Psoas muscle (tissue), 8 donors: Measurements from ENCODE around the gene PRKCA. TPM values are rescaled to one million over a fixed set of nuclear protein-coding genes. Genes with fewer than 3 reads are reported as not detected.

Experiments
- ATAC-seq, 4 donors: fragments of 200-7000 bp; cut with Tn5 transposase; one replicate each; pipeline ENCODE4 v1.9.1; 2020; ENCODE audit warnings: moderate library complexity in 3 of 4, mild to moderate bottlenecking in 2 of 4
- DNase-seq, 2 donors: peaks; one replicate each; pipeline ENCODE4 v3.0.0-alpha.2; 2020
- H3K27ac ChIP-seq: fragments of 200-600 bp; one replicate; pipeline ENCODE4 v1.8.0; 2022
- H3K27me3 ChIP-seq, 3 donors: fragments of 200-600 bp in 1 of 3; one replicate each; pipeline versions ENCODE4 v1.6.1 to v1.8.0; 2013 to 2022; ENCODE audit warnings: low read length in 2 of 3, mild to moderate bottlenecking in 2 of 3, moderate library complexity in 1 of 3; ENCODE audit not compliant: insufficient read depth in 3 of 3
- H3K36me3 ChIP-seq, 2 donors: fragments of 200-600 bp in 1 of 2; one replicate each; pipeline versions ENCODE4 v1.6.1 to v1.8.0; 2013 to 2022; ENCODE audit warnings: low read depth in 1 of 2, mild to moderate bottlenecking in 1 of 2, moderate library complexity in 1 of 2; ENCODE audit not compliant: insufficient read depth in 1 of 2
- H3K4me1 ChIP-seq: fragments of 200-600 bp; one replicate; pipeline ENCODE4 v1.8.0; 2022
- H3K4me3 ChIP-seq: fragments of 200-600 bp; one replicate; pipeline ENCODE4 v1.8.0; 2022; ENCODE audit warnings: mild to moderate bottlenecking
- H3K9me3 ChIP-seq: fragments of 200-600 bp; one replicate; pipeline ENCODE4 v1.8.0; 2022
- CTCF ChIP-seq: fragments of 200-600 bp; IDR thresholded peaks from one replicate; pipeline ENCODE4 v1.8.0; 2022; ENCODE audit warnings: antibody characterized with exemption
- WGBS, 3 donors: extraction: QIAGEN DNeasy Blood & Tissue Kit; methylation state at CpG; one replicate each; pipeline versions ENCODE4 v1.1.6 to v1.1.7; 2013; 5-methylcytosine and 5-hydroxymethylcytosine counted together
- intact Hi-C, 2 donors: fragments of 100-400 bp; cut with DNase I; formaldehyde crosslinking; loops; one replicate each; pipeline versions ENCODE4 v1.11.0 to v1.14.2; 2022
- polyA plus RNA-seq, 3 donors: library from polyadenylated mRNA; stranded (reverse); fragments of 200-250 nt; gene quantifications; one replicate each; pipeline ENCODE4 v1.2.3, GENCODE V29; 2013
- total RNA-seq, 4 donors: library from RNA; stranded (reverse); fragmentation: NEBNext Ultra II Directional in 2 of 4; extraction: Animal tissue kit (Norgen Biotek cat#: 25700) in 2 of 4; gene quantifications; one replicate each; pipeline versions ENCODE4 v1.2.1 to v1.2.4, GENCODE V29; 2021 to 2023
- donor health status: healthy with polysubstance abuse.
- donor health status: DM: no; HTN: no; CAD: no; lungs with moderate emphysema.
- donor health status: Bipolar disorder and iron deficiency.
- donor health status: healthy.
- donor health status: DM: yes; HTN: yes; CAD: no.
- donor health status: DM: no; HTN: no; CAD: no.
- donor health status: DM: no; HTN: no; CAD: no.
- donor health status: DM: yes; HTN: yes; CAD: no.

Gene PRKCA
- total and polyA plus RNA-seq, 7 donors: 0.35 to 15.5 (median 8.2) TPM

GRCh38 chr17:66491213-66491612 lies 188.8 kb downstream of the PRKCA start:
- ATAC-seq: no peak
- intact Hi-C loops: no loop called here
- Histone ChIP-seq H3K4me1 (no peaks in the 10 kb centered on the region), H3K36me3 (no peaks in the 10 kb centered on the region), H3K4me3 (no peak overlapping the region), H3K9me3 (no peaks in the 10 kb centered on the region), H3K27me3 (no peaks in the 10 kb centered on the region), H3K27ac (no peak overlapping the region)
- no peak for TF ChIP-seq CTCF
- 71 to 87% (median 79%) methylated on average over 2 of the region's 2 CpGs for WGBS, 3 donors
- no peak for DNase-seq

DNA sequence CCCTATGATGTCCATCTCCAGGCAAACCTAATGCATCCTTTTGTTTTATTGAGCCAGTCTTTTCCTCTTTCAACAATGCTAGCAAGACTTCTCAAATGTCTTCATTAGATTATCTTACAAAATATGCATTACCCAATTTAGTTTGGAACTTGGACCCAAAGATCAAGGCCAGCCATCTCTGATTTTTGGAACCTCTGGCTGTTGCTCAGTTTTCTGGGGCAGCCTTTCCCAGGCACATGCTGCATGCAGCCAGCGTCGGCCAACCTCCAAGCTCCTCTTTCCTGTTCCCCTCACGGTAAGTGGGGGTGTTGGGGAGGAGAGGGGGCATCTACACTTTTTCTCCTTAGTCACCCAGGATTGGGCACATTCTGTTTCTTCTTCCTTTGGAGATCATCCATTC lies 189.3 kb downstream of the PRKCA start:
- Histone ChIP-seq H3K27ac (no peak overlapping the region), H3K4me1 (no peaks in the 10 kb centered on the region), H3K4me3 (no peak overlapping the region), H3K9me3 (no peaks in the 10 kb centered on the region), H3K36me3 (no peaks in the 10 kb centered on the region), H3K27me3 (no peaks in the 10 kb centered on the region)
- no peak for TF ChIP-seq CTCF
- ATAC-seq (no peak), DNase-seq (no peak)
- intact Hi-C loops: no loop called here
- 84 to 86% (median 85%) methylated on average over 3 of the region's 3 CpGs for WGBS, 3 donors

- intact Hi-C loops: no loop called here
- ATAC-seq: no peak
- 92 to 94% (median 94%) methylated on average over 4 of the region's 4 CpGs for WGBS, 3 donors
- Histone ChIP-seq H3K36me3 (no peaks in the 10 kb centered on the region), H3K27me3 (no peaks in the 10 kb centered on the region), H3K4me3 (no peak overlapping the region), H3K27ac (no peak overlapping the region), H3K4me1 (no peaks in the 10 kb centered on the region), H3K9me3 (no peaks in the 10 kb centered on the region)
- DNase-seq: no peak
- TF ChIP-seq CTCF: no peak
These were observed 189.7 kb downstream of the PRKCA start for GRCh38 chr17:66492080-66492479.

DNA sequence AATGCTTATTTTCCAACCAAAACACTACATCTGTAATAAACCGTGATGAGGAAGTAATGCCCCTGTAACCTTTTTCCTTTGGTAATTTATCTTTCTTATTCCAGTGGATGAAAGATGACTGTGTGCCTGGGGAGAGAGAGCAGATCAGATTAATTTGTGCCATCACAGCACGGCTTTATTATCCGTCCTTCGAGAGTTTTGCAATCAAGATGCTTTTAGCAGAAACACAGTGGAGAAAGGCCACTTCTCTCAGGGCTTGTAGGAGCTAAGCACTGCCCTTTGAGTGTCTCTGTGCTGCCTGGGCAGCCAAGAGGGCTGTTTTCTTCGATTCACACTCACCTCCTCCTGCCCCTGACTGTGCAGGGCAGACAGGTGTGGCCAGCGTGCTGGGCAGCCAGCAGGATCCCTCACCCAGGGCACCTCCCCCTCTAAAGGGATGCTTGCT lies 190.2 kb downstream of the PRKCA start:
- H3K4me3 ChIP-seq: no peak overlapping the region
- ATAC-seq: no peak
- no peak overlapping the region for H3K27ac ChIP-seq
- no peaks in the 10 kb centered on the region for H3K4me1 ChIP-seq
- H3K27me3 ChIP-seq: no peaks in the 10 kb centered on the region
- TF ChIP-seq CTCF: no peak
- no peaks in the 10 kb centered on the region for H3K9me3 ChIP-seq
- 59 to 68% (median 61%) methylated on average over 6 of the region's 6 CpGs for WGBS, 3 donors
- intact Hi-C loops: no loop called here
- no peak for DNase-seq
- H3K36me3 ChIP-seq: no peaks in the 10 kb centered on the region

- no peaks in the 10 kb centered on the region for H3K36me3 ChIP-seq
- no peaks in the 10 kb centered on the region for H3K4me1 ChIP-seq
- H3K4me3 ChIP-seq: no peak overlapping the region
- no peaks in the 10 kb centered on the region for H3K27me3 ChIP-seq
- 64 to 70% (median 66%) methylated on average over 4 of the region's 4 CpGs for WGBS, 3 donors
- TF ChIP-seq CTCF: no peak
- intact Hi-C loops: no loop called here
- H3K27ac ChIP-seq: no peak overlapping the region
- no peak for ATAC-seq
- no peaks in the 10 kb centered on the region for H3K9me3 ChIP-seq
- no peak for DNase-seq
These were observed 191.0 kb downstream of the PRKCA start for GRCh38 chr17:66493283-66494019.
